Central memory CD8-positive, alpha-beta T cell (primary cell): ENCODE measurements around the gene FBXO41.

Experiments
- ATAC-seq: fragments of 150-1000 bp; cut with Tn5 transposase; replicated peaks from 2 replicates; pipeline ENCODE4 v1.10.0; 2022; ENCODE audit warnings: mild to moderate bottlenecking, moderate FRiP score, moderate number of reproducible peaks; ENCODE audit not compliant: poor library complexity, severe bottlenecking; ENCODE audit errors: extremely low read depth
- DNase-seq, 2 donors: peaks; one replicate each; pipeline ENCODE4 v3.0.0; 2021; ENCODE audit warnings: low spot score in 2 of 2
- H3K27ac Mint-ChIP-seq: one replicate; pipeline ENCODE4 v1.8.0; 2022; ENCODE audit warnings: low read depth, mild to moderate bottlenecking, moderate library complexity, mixed read lengths
- H3K27me3 Mint-ChIP-seq: one replicate; pipeline ENCODE4 v1.8.0; 2022; ENCODE audit warnings: mixed read lengths
- H3K36me3 Mint-ChIP-seq: one replicate; pipeline ENCODE4 v1.8.0; 2022; ENCODE audit warnings: mild to moderate bottlenecking, moderate library complexity, mixed read lengths; ENCODE audit not compliant: insufficient read depth
- H3K4me1 Mint-ChIP-seq: one replicate; pipeline ENCODE4 v1.8.0; 2022; ENCODE audit warnings: mixed read lengths
- H3K4me3 Mint-ChIP-seq: one replicate; pipeline ENCODE4 v1.8.0; 2022; ENCODE audit warnings: mild to moderate bottlenecking, moderate library complexity, mixed read lengths
- H3K9me3 Mint-ChIP-seq: one replicate; pipeline ENCODE4 v1.8.0; 2022; ENCODE audit warnings: mixed read lengths

FBXO41 gene

GRCh38 chr2:73295751-73296400, 11.6 kb upstream of the FBXO41 start:
- Mint-ChIP-seq H3K27ac (no peak overlapping the region), H3K4me1 (peaks cover 8% of the 10 kb centered on the region), H3K4me3 (no peak overlapping the region), H3K27me3 (peaks cover 68% of the 10 kb centered on the region), H3K36me3 (peaks cover 7% of the 10 kb centered on the region), H3K9me3 (no peaks in the 10 kb centered on the region)
- ATAC-seq (no peak), DNase-seq (no peak)

DNA sequence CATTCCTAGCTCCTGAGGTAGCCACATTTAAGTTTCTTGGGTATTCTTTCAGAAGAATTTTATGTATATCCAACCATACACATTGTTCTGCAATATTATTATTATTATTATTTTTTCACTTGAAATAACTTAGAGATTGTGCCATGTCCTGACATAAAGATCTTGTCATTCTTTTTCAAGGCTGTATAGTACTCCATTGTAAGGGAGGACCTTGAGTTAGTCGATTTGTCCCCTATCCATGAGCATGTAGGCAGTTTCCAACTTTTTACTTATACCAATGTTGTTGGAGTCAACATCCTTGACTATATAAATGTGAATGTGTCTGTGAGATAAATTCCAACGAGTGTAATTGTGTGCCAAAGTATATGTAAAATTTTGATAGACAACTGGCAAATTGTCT, 10.0 kb upstream of the FBXO41 start:
- Mint-ChIP-seq H3K4me3 (no peak overlapping the region), H3K9me3 (no peaks in the 10 kb centered on the region), H3K4me1 (peaks cover 9% of the 10 kb centered on the region), H3K27me3 (peaks cover 65% of the 10 kb centered on the region), H3K27ac (no peak overlapping the region), H3K36me3 (peaks cover 10% of the 10 kb centered on the region)
- DNase-seq, result no peak
- no peak for ATAC-seq

DNA sequence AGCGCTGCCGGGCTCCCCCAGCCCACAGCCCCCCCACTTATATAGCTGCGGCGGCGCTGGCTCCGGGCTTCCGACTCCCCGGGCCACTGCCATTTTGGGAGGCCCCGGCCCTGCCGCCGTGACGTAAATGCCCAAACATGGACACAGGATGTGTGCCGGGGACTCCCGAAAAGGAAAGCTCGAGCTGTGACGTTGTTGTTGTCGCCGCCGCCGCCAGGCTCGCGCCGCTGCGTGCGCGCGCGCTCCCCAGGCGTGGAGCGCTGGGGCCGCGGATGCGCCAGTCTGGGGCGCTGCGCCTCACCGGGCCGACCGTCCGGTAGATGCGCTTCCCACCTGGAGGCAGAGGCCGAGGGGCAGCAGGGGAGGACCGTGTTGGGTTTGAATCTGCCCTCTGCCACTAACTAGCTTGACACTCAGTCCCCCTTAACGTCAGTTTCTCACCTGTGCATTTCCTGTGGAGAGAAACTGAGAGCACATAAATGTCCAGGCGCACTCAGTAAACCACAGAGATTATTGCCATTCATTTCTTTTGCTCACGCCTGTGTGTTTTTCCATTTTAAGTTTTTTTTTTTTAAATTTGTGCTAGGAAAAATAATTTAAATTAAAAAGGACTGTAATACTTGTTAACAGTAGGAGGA, 9.4 kb upstream of the FBXO41 start, which contains the start of gene EGR4:
TSS of gene EGR4 (minus strand) at position 15 of the 638 bp plus-strand sequence. CDS start 231 bp downstream, outside the sequence.
- Mint-ChIP-seq H3K4me3 (peak within 1 kb of the TSS; percentile 72), H3K27me3 (peaks cover 67% of the 10 kb centered on the region), H3K4me1 (peaks cover 9% of the 10 kb centered on the region), H3K36me3 (peaks cover 10% of the 10 kb centered on the region), H3K27ac (peak within 1 kb of the TSS; percentile 55), H3K9me3 (no peaks in the 10 kb centered on the region)
- DNase-seq (peak; percentile 73 to 89), ATAC-seq (peak; percentile 95)

DNA sequence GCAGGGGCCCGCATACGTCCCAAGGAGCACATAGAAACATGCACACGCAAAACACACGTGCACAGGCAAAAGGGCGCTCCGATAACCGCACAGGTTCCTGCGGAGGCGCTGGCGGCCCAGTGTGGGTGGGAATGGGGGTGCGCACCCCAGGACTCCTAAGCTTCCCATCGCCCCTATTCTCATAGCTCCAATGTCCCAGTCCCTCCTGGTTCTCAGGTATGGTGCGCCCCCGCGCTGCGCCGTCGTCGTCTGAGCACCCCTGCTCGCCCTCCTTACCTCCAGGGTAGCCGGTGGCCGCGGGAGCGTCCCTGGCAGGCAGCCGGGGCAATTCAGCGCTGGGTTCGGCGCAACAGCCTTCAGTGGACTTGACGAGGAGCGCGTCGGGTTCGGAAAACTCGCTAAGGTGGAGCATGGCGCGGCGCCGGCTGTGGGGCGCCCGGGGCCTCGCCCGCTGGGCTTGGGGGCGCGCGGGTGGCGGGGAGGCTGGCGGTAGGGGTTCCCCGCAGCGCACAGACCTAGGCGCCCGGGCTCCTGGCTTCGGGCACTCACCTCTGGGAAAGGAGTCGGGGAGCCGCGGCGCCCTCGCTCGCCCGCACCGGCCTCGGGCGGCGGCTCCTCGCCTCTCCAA, 8.7 kb upstream of the FBXO41 start:
- peaks cover 10% of the 10 kb centered on the region for H3K36me3 Mint-ChIP-seq
- peak overlapping the region; percentile 55 for H3K27ac Mint-ChIP-seq
- H3K4me1 Mint-ChIP-seq, result peaks cover 9% of the 10 kb centered on the region
- DNase-seq, result no peak
- H3K9me3 Mint-ChIP-seq, result no peaks in the 10 kb centered on the region
- ATAC-seq, result peak; percentile 10
- peak overlapping the region; percentile 72 for H3K4me3 Mint-ChIP-seq
- H3K27me3 Mint-ChIP-seq, result peaks cover 67% of the 10 kb centered on the region

DNA sequence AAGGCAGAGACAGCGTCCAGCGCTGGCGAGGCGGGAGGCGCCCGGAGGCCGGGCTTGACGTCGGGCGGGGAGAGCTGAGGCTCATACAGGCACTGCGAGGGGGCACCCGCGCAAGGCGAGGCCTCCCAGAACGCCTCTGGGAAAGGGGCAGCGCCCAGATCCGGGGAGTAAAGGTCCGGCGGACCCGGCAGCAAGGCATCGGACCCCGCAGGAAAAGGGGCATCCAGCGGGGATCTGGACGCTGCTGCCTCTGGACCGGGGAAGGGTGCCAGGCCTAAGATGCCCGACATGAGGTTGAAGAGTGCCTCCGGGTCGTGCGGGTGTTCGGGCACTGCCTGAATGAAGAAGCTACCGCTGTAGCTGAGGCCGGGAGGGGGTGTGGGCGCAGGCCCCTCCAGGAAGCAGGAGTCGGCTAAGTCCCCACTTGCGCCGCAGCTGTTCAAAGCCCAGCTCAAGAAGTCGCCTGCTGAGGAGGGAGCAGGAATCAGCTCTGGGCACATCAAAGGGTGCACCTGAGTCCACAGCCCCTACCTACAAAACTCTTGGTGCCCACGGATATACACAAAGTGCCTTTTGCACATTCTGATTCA, 8.1 kb upstream of the FBXO41 start:
- H3K27me3 Mint-ChIP-seq, result peaks cover 64% of the 10 kb centered on the region
- H3K36me3 Mint-ChIP-seq, result peaks cover 10% of the 10 kb centered on the region
- H3K4me1 Mint-ChIP-seq, result peaks cover 9% of the 10 kb centered on the region
- ATAC-seq (no peak), DNase-seq (no peak)
- H3K4me3 Mint-ChIP-seq, result peak overlapping the region; percentile 72
- no peaks in the 10 kb centered on the region for H3K9me3 Mint-ChIP-seq
- no peak overlapping the region for H3K27ac Mint-ChIP-seq

- no peak for DNase-seq
- peak overlapping the region; percentile 72 for H3K4me3 Mint-ChIP-seq
- H3K27me3 Mint-ChIP-seq, result peaks cover 56% of the 10 kb centered on the region
- H3K4me1 Mint-ChIP-seq, result peaks cover 9% of the 10 kb centered on the region
- H3K27ac Mint-ChIP-seq, result peak overlapping the region; percentile 55
- no peak for ATAC-seq
- peaks cover 10% of the 10 kb centered on the region for H3K36me3 Mint-ChIP-seq
- no peaks in the 10 kb centered on the region for H3K9me3 Mint-ChIP-seq
Measured at GRCh38 chr2:73291461-73292315, 7.4 kb upstream of the FBXO41 start.

DNA sequence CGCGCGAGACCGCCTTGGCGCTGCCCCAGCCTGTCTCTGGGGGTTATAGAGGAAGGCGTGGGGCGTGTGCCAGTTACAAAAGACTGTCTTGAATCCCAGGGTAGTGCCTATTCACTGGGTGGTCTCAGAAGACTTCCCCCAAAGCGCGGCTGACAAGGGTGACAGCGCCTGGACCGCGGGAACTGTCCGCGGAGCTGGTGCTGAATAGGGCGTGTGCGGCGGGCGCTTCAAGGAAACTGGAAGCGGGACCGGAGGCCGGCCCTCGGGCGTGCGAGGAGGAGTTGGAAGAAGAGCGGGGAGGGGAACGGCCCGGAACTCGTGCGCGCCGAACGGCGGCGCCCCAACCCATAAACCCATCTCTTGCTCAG, 6.8 kb upstream of the FBXO41 start:
- H3K4me1 Mint-ChIP-seq, result peaks cover 10% of the 10 kb centered on the region
- DNase-seq (peak in 1 of 2 donors; percentile 25), ATAC-seq (no peak)
- peak overlapping the region; percentile 55 for H3K27ac Mint-ChIP-seq
- peak overlapping the region; percentile 72 for H3K4me3 Mint-ChIP-seq
- peaks cover 50% of the 10 kb centered on the region for H3K27me3 Mint-ChIP-seq
- H3K9me3 Mint-ChIP-seq, result no peaks in the 10 kb centered on the region
- H3K36me3 Mint-ChIP-seq, result peaks cover 10% of the 10 kb centered on the region

DNA sequence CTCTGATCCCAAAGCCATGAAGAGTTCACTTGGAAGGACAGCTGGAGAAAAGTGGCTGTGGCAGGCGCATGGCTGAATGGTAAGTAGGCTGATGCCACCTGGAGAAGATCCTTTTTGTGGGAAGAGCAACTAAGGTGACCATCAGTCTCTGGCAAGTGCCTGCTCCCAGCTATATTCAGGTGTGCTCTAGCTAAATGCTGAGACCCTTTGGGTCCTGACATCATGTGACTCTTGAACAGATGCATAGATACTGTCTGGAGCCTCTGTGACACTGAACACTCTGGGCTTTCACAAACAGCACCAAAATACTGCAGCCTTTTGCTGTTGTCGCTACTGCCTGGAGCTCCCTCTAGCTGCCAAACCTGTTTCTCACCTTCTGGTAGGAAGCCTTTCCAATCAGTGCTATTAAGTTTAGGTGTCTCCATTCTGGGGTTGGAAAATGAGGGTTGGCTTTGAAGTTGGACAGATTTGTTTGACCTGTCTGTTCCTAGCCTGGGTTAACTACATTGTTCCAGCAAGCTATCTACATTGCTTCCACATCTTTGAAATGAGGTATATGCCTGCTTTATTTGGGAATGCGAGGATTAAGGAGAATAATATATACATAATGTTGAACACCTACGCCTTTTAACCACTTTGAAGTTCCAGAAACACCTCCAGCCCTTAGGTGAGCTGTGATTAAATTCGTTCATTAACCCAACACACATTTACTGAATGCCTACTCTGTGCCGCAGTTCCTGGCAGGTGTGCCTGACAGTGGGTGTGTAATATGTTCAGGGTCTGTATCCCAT, 6.0 kb upstream of the FBXO41 start:
- no peaks in the 10 kb centered on the region for H3K9me3 Mint-ChIP-seq
- peak overlapping the region; percentile 72 for H3K4me3 Mint-ChIP-seq
- H3K4me1 Mint-ChIP-seq, result peaks cover 18% of the 10 kb centered on the region
- DNase-seq, result no peak
- no peak overlapping the region for H3K27ac Mint-ChIP-seq
- H3K27me3 Mint-ChIP-seq, result peaks cover 42% of the 10 kb centered on the region
- peaks cover 10% of the 10 kb centered on the region for H3K36me3 Mint-ChIP-seq
- ATAC-seq, result no peak

DNA sequence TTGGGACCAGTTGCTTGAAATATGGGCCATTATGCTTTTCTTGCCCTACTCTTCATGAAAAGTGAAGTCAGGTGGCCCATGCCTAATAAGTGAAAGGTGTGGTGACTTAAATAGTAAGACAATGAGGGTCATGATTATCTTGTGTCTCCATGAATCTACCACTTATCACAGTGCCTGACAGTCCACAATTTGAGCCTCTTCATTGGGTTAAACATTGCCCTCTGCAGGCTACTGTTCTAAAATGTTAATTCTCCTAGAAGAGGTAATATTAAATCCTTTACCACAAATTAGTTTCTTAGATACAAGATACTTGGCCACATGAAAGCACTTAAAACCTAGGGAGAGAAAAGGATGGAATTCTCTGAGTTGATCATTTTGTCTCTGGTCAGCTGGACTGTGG, 5.0 kb upstream of the FBXO41 start:
- ATAC-seq (no peak), DNase-seq (no peak)
- Mint-ChIP-seq H3K4me1 (peaks cover 22% of the 10 kb centered on the region), H3K27ac (no peak overlapping the region), H3K36me3 (peaks cover 10% of the 10 kb centered on the region), H3K4me3 (no peak overlapping the region), H3K9me3 (no peaks in the 10 kb centered on the region), H3K27me3 (peaks cover 36% of the 10 kb centered on the region)

GRCh38 chr2:73286134-73286655, 1.9 kb upstream of the FBXO41 start:
- Mint-ChIP-seq H3K4me3 (peak overlapping the region; percentile 72), H3K27ac (no peak overlapping the region), H3K27me3 (peaks cover 32% of the 10 kb centered on the region), H3K36me3 (peaks cover 6% of the 10 kb centered on the region), H3K9me3 (no peaks in the 10 kb centered on the region), H3K4me1 (peaks cover 17% of the 10 kb centered on the region)
- no peak for DNase-seq
- no peak for ATAC-seq

DNA sequence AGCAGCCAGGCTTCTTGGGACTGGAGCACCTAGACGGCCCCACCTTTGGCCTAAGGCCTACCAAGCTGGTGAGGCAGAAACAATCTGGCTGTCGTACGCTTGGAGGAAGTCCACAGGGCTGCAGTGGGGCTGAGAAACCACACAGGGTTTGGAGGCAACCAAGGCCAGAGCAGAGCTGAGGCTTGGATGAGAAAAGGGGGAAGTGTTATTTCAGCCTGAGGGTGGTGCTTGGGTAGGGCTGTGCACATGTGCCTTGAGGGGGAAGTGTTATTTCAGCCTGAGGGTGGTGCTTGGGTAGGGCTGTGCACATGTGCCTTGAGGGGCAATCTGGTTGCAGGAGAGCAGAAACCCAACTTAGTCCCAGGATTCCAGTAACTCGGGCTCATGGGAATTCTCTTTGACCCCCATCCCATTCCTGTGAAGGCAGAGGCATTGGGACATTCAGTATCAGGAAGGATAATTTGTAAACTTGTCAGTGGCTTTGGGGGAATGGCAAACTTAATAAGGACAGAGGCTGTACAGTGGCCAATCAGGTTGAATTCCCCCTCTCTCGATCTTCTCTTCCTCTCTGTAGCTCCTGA, 971 bp upstream of the FBXO41 start:
- ATAC-seq (peak; percentile 57), DNase-seq (no peak)
- Mint-ChIP-seq H3K4me1 (peaks cover 13% of the 10 kb centered on the region), H3K27me3 (peaks cover 22% of the 10 kb centered on the region), H3K27ac (no peak overlapping the region), H3K4me3 (peak overlapping the region; percentile 72), H3K9me3 (no peaks in the 10 kb centered on the region), H3K36me3 (no peaks in the 10 kb centered on the region)
